Small intestine (tissue), 7 donors: ENCODE data around the gene ANKRD13B. TPM values are rescaled to one million over a fixed set of nuclear protein-coding genes. Genes with fewer than 3 reads are reported as not detected.
A peak's percentile ranks its signal among the peaks of the same experiment; 100 is the strongest.

ENCODE experiments used
- DNase-seq, 2 donors: peaks; one replicate each; pipeline versions ENCODE4 v3.0.0 to v3.0.0-alpha.2; 2013
- FAIRE-seq: peaks from 2 replicates; lab custom pipeline; 2012; peaks lifted over from hg19 to GRCh38; lab: Jason Lieb, UNC
- H3K27ac ChIP-seq, 3 donors: one replicate each; pipeline ENCODE4 v1.5.1; 2013; ENCODE audit warnings: low read length in 2 of 3, mild to moderate bottlenecking in 2 of 3, control low read depth in 1 of 3, inconsistent platforms in 1 of 3, low read depth in 1 of 3, moderate library complexity in 1 of 3
- H3K27me3 ChIP-seq, 3 donors: one replicate each; pipeline ENCODE4 v1.6.1; 2013; ENCODE audit warnings: low read length in 3 of 3, inconsistent platforms in 1 of 3; ENCODE audit not compliant: control insufficient read depth in 3 of 3, insufficient read depth in 3 of 3
- H3K36me3 ChIP-seq, 3 donors: one replicate each; pipeline ENCODE4 v1.6.1; 2013; ENCODE audit warnings: low read length in 3 of 3, inconsistent platforms in 1 of 3, low read depth in 1 of 3, mild to moderate bottlenecking in 1 of 3, moderate library complexity in 1 of 3; ENCODE audit not compliant: control insufficient read depth in 3 of 3, insufficient read depth in 2 of 3
- H3K4me1 ChIP-seq, 3 donors: one replicate each; pipeline ENCODE4 v1.6.1; 2013; ENCODE audit warnings: low read length in 2 of 3, inconsistent platforms in 1 of 3, low read depth in 1 of 3, mild to moderate bottlenecking in 1 of 3, moderate library complexity in 1 of 3; ENCODE audit not compliant: control insufficient read depth in 3 of 3, insufficient read depth in 2 of 3
- H3K4me3 ChIP-seq, 3 donors: one replicate each; pipeline ENCODE4 v1.5.1; 2013; ENCODE audit warnings: low read length in 3 of 3, control low read depth in 1 of 3, inconsistent platforms in 1 of 3, low read depth in 1 of 3, mild to moderate bottlenecking in 1 of 3, moderate library complexity in 1 of 3
- H3K9me3 ChIP-seq, 2 donors: one replicate each; pipeline ENCODE4 v1.6.1; 2013; ENCODE audit warnings: low read depth in 1 of 2, low read length in 1 of 2; ENCODE audit not compliant: control insufficient read depth in 2 of 2, insufficient read depth in 1 of 2
- WGBS, 3 donors: extraction: QIAGEN DNeasy Blood & Tissue Kit; methylation state at CpG; one replicate each; pipeline ENCODE4 v1.1.7; 2013; 5-methylcytosine and 5-hydroxymethylcytosine counted together
- polyA plus RNA-seq, 4 donors: library from polyadenylated mRNA; stranded (reverse) in 3 of 4; unstranded in 1 of 4; fragments of 200-250 nt in 3 of 4; fragments of 120-200 nt in 1 of 4; gene quantifications; one replicate each; pipeline versions ENCODE4 v1.2.1 to v1.2.3, GENCODE V29; 2013
- donor health status: healthy with polysubstance abuse.
- donor health status: control.
- donor health status: control.
- donor health status: Bipolar disorder and iron deficiency.
- donor health status: healthy.

ANKRD13B gene
- polyA plus RNA-seq, 4 donors: 2.5 to 4.0 (median 3.0) TPM; not detected in 1

- Histone ChIP-seq H3K9me3 (no peaks in the 10 kb centered on the region), H3K27ac (no peak overlapping the region), H3K4me3 (no peak overlapping the region), H3K36me3 (peaks cover 2 to 17% (median 11%) of the 10 kb centered on the region in 3 donors), H3K4me1 (no peaks in the 10 kb centered on the region), H3K27me3 (no peaks in the 10 kb centered on the region)
- WGBS, 3 donors: 66 to 79% (median 73%) methylated on average over 1 of the region's 1 CpG
- FAIRE-seq (no peak), DNase-seq (no peak)
Measured at GRCh38 chr17:29653995-29654714, 61.2 kb downstream of the ANKRD13B start.

DNA sequence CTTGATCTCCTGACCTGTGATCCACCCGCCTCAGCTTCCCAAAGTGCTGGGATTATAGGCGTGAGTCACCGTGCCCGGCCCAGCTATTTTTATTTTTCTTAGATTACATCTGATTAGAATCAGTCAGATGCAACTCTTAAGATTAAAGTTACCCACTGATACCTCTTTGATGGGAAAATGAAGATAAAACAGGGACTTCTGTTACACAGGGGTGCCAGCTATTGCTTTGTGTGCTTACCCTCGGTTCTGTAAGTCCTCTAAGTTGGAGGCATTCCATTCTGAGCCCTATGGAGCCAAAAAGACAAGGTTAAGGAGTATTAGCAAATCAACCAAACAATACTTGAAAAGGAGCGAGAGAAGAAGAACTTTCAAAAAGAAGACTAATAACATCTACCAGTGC, 62.4 kb downstream of the ANKRD13B start:
- FAIRE-seq: no peak
- Histone ChIP-seq H3K27me3 (no peaks in the 10 kb centered on the region), H3K27ac (no peak overlapping the region), H3K4me1 (no peaks in the 10 kb centered on the region), H3K36me3 (peaks cover 2 to 16% (median 8%) of the 10 kb centered on the region in 3 donors), H3K9me3 (no peaks in the 10 kb centered on the region), H3K4me3 (no peak overlapping the region)
- DNase-seq: no peak
- WGBS, 3 donors: 90 to 98% (median 96%) methylated on average over 6 of the region's 6 CpGs

- FAIRE-seq (no peak), DNase-seq (no peak)
- Histone ChIP-seq H3K27ac (no peak overlapping the region), H3K4me1 (peaks cover 0 to 16% (median 0%) of the 10 kb centered on the region in 3 donors), H3K4me3 (no peak overlapping the region), H3K9me3 (no peaks in the 10 kb centered on the region), H3K36me3 (peaks cover 0 to 18% (median 0%) of the 10 kb centered on the region in 3 donors), H3K27me3 (no peaks in the 10 kb centered on the region)
- WGBS, 3 donors: 71 to 87% (median 82%) methylated on average over 2 of the region's 2 CpGs
Measured at GRCh38 chr17:29659155-29659554, 66.2 kb downstream of the ANKRD13B start.

- no peak for DNase-seq
- no peaks in the 10 kb centered on the region for H3K27me3 ChIP-seq
- peaks cover 0 to 33% (median 3%) of the 10 kb centered on the region in 3 donors for H3K4me1 ChIP-seq
- peaks cover 0 to 18% (median 4%) of the 10 kb centered on the region in 3 donors for H3K36me3 ChIP-seq
- WGBS, 3 donors: 59 to 75% (median 68%) methylated on average over 2 of the region's 2 CpGs
- no peak overlapping the region for H3K4me3 ChIP-seq
- no peak overlapping the region for H3K27ac ChIP-seq
- peaks cover 0 to 4% of the 10 kb centered on the region in 2 donors for H3K9me3 ChIP-seq
- no peak for FAIRE-seq
Measured at GRCh38 chr17:29661213-29661612, 68.3 kb downstream of the ANKRD13B start.

DNA sequence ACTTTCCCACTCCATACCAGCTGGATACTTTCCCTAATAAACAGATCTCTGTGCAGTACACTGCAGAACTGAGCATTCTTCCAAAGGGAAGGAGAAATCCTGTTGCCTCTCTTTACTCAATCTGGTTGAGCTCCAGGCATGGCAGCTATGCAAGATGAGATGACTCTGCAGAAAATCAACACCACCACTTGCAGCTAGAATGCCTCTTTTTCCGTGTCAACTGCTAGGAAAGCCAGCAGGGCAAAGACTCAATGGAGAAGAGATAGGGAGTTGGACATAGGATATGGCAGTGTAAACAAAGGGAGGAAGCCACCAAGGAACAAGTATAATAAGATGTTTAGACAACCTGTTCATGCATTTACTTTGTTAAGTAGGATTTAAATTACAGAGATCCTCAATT, 70.2 kb downstream of the ANKRD13B start:
- Histone ChIP-seq H3K4me1 (peaks cover 0 to 33% (median 3%) of the 10 kb centered on the region in 3 donors), H3K27ac (peak overlapping the region in 1 of 3 donors; percentile 3), H3K4me3 (no peak overlapping the region), H3K27me3 (no peaks in the 10 kb centered on the region), H3K36me3 (peaks cover 3 to 22% (median 12%) of the 10 kb centered on the region in 3 donors), H3K9me3 (peaks cover 0 to 5% of the 10 kb centered on the region in 2 donors)
- DNase-seq (no peak), FAIRE-seq (no peak)
- WGBS, 3 donors: 51 to 82% (median 78%) methylated on average over 1 of the region's 1 CpG

Other genes starting within 250 kb of the ANKRD13B start
- 10 to 100 TPM in 1 of 4 donors, 1 to 10 TPM in 3; 4.1 to 18.8 (median 5.9) TPM for gene TAOK1, start 202.8 kb upstream of the ANKRD13B start, polyA plus RNA-seq
- gene ABHD15, start 26.1 kb upstream of the ANKRD13B start, polyA plus RNA-seq: 10 to 100 TPM in 1 of 4 donors, 1 to 10 TPM in 3; 6.5 to 27.0 (median 9.0) TPM
- 100 to 1,000 TPM in 2 of 4 donors, 10 to 100 TPM in 2; 66.4 to 326 (median 192) TPM for gene TP53I13, start 24.4 kb upstream of the ANKRD13B start, polyA plus RNA-seq
- gene GIT1, start 3.5 kb upstream of the ANKRD13B start, polyA plus RNA-seq: 10 to 100 TPM; 19.7 to 36.2 (median 25.5) TPM
- gene CORO6, start 29.8 kb downstream of the ANKRD13B start, polyA plus RNA-seq: 1 to 10 TPM in 2 of 4 donors, under 1 TPM in 2; 0.67 to 7.3 (median 1.1) TPM